Adrenal gland (tissue), 5 donors: ENCODE data around the gene RPH3AL.

Experiments used
- POLR2A ChIP-seq, 2 donors: fragments of 450-650 bp; IDR thresholded peaks; one replicate each; pipeline ENCODE4 v1.6.1; 2017; ENCODE audit warnings: antibody characterized with exemption in 2 of 2, mild to moderate bottlenecking in 2 of 2, moderate library complexity in 1 of 2
- TF ChIP-seq, protein P1 (sequence below), 6 experiments: fragments of 450-650 bp in 4 of 6; fragments of 200-600 bp in 2 of 6; sonication (generic) in 1 of 6; IDR thresholded peaks; 1 replicate in 5 of 6; 2 replicates in 1 of 6; pipeline versions ENCODE4 v1.5.1 to v1.8.0; 2016 to 2021; ENCODE audit warnings: antibody characterized with exemption in 6 of 6, mild to moderate bottlenecking in 2 of 6, moderate library complexity in 1 of 6
- donor health status: DM: no; HTN: no; CAD: no.

DNA sequence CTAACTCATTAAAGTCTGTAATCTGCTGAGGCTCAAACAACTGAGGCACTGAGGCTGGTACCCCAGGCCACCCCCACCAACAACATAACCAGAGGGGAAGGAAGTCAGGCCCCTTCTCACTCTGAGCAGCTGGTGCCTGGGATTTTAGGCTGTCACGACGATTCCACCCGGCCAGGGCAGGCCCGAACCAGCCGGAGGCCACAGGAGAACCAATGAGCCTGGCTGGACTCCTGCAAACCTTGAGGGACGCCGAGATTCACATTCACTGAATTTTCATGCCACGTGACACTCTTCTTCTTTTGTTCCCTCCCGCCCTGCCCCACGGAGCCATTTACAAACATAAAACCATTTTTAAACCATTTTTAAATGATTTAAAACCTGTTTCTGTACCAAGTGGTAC is 48.1 kb downstream of the RPH3AL start:
- TF ChIP-seq, protein P1, sequence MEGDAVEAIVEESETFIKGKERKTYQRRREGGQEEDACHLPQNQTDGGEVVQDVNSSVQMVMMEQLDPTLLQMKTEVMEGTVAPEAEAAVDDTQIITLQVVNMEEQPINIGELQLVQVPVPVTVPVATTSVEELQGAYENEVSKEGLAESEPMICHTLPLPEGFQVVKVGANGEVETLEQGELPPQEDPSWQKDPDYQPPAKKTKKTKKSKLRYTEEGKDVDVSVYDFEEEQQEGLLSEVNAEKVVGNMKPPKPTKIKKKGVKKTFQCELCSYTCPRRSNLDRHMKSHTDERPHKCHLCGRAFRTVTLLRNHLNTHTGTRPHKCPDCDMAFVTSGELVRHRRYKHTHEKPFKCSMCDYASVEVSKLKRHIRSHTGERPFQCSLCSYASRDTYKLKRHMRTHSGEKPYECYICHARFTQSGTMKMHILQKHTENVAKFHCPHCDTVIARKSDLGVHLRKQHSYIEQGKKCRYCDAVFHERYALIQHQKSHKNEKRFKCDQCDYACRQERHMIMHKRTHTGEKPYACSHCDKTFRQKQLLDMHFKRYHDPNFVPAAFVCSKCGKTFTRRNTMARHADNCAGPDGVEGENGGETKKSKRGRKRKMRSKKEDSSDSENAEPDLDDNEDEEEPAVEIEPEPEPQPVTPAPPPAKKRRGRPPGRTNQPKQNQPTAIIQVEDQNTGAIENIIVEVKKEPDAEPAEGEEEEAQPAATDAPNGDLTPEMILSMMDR (IDR thresholded peaks at IDR 0.05), result no peak
- no peak for TF ChIP-seq POLR2A (IDR thresholded peaks at IDR 0.05)
